WTC11 (cell line): Measurements from ENCODE around the gene PPFIBP1. TPM values are rescaled to one million over a fixed set of nuclear protein-coding genes. Genes with fewer than 3 reads are reported as not detected.

ENCODE experiments used
- ATAC-seq: fragments of 200-7000 bp; cut with Tn5 transposase; 2 replicates; pipeline ENCODE4 v1.10.0; 2021; ENCODE audit warnings: mild to moderate bottlenecking, moderate library complexity
- CTCF ChIA-PET: fragments of 300-600 bp; sonication (Branson Sonifier 250); formaldehyde crosslinking; loops from one replicate; lab custom pipeline; 2021; ENCODE audit warnings: antibody characterized with exemption; lab: Charles Lee
- POLR2A ChIA-PET: fragments of 350-600 bp; sonication (Branson Sonifier 250); formaldehyde crosslinking; loops from one replicate; lab custom pipeline; 2021; ENCODE audit warnings: antibody characterized with exemption; lab: Charles Lee
- DNase-seq: peaks from one replicate; pipeline ENCODE4 v3.0.0; 2021; ENCODE audit warnings: low spot score
- H3K27ac Mint-ChIP-seq: 2 replicates; pipeline ENCODE4 v1.8.0; 2021; ENCODE audit warnings: mixed read lengths
- H3K27me3 Mint-ChIP-seq: 2 replicates; pipeline ENCODE4 v1.8.0; 2021; ENCODE audit warnings: low read depth, mild to moderate bottlenecking, moderate library complexity, mixed read lengths
- H3K36me3 Mint-ChIP-seq: 2 replicates; pipeline ENCODE4 v1.8.0; 2021; ENCODE audit warnings: mixed read lengths
- H3K4me1 Mint-ChIP-seq: 2 replicates; pipeline ENCODE4 v1.8.0; 2022; ENCODE audit warnings: mixed read lengths
- H3K4me3 Mint-ChIP-seq: 2 replicates; pipeline ENCODE4 v1.8.0; 2021; ENCODE audit warnings: mild to moderate bottlenecking, moderate library complexity, mixed read lengths
- H3K9me3 Mint-ChIP-seq: 2 replicates; pipeline ENCODE4 v1.8.0; 2021; ENCODE audit warnings: mixed read lengths
- ATF1 ChIP-seq: sonication (generic); formaldehyde crosslinking; IDR thresholded peaks from 2 replicates; pipeline ENCODE4 v1.8.1; 2023; ENCODE audit warnings: mild to moderate bottlenecking, moderate library complexity, missing genetic modification reagents
- ATF3 ChIP-seq: sonication (generic); formaldehyde crosslinking; conservative IDR thresholded peaks from 2 replicates; pipeline ENCODE4 v1.8.1; 2022; ENCODE audit warnings: mild to moderate bottlenecking, missing genetic modification reagents
- CDX4 ChIP-seq: fragments of 250-450 bp; sonication (Bioruptor Pico); IDR thresholded peaks from 2 replicates; pipeline ENCODE4 v1.9.0; 2021; ENCODE audit warnings: moderate library complexity, mild to moderate bottlenecking, inconsistent platforms, borderline replicate concordance
- ETV6 ChIP-seq: sonication (generic); formaldehyde crosslinking; IDR thresholded peaks from 2 replicates; pipeline ENCODE4 v1.8.1; 2022; ENCODE audit warnings: mild to moderate bottlenecking, missing genetic modification reagents
- FOXP1 ChIP-seq: sonication (generic); formaldehyde crosslinking; IDR thresholded peaks from 2 replicates; pipeline ENCODE4 v1.8.0; 2022; ENCODE audit warnings: missing genetic modification reagents, mild to moderate bottlenecking, moderate library complexity, borderline replicate concordance
- IRF1 ChIP-seq: sonication (generic); formaldehyde crosslinking; IDR thresholded peaks from 2 replicates; pipeline ENCODE4 v1.8.0; 2023; ENCODE audit warnings: missing genetic modification reagents
- IRF2 ChIP-seq: sonication (generic); formaldehyde crosslinking; IDR thresholded peaks from 2 replicates; pipeline ENCODE4 v1.8.0; 2022; ENCODE audit warnings: low read depth, missing genetic modification reagents, borderline replicate concordance
- MAX ChIP-seq: sonication (generic); formaldehyde crosslinking; IDR thresholded peaks from 2 replicates; pipeline ENCODE4 v1.8.0; 2022; ENCODE audit warnings: mild to moderate bottlenecking, missing genetic modification reagents
- NFATC4 ChIP-seq: fragments of 250-450 bp; sonication (Bioruptor Pico); IDR thresholded peaks from 2 replicates; pipeline ENCODE4 v1.9.0; 2021; ENCODE audit warnings: mild to moderate bottlenecking
- NR1H2 ChIP-seq: sonication (generic); formaldehyde crosslinking; IDR thresholded peaks from 2 replicates; pipeline ENCODE4 v1.9.0; 2021; ENCODE audit warnings: mild to moderate bottlenecking, moderate library complexity, missing genetic modification reagents
- SP1 ChIP-seq: sonication (generic); formaldehyde crosslinking; conservative IDR thresholded peaks from 2 replicates; pipeline ENCODE4 v1.8.1; 2022; ENCODE audit warnings: missing genetic modification reagents
- TEAD4 ChIP-seq: sonication (generic); formaldehyde crosslinking; IDR thresholded peaks from 2 replicates; pipeline ENCODE4 v1.8.0; 2022; ENCODE audit warnings: mild to moderate bottlenecking, missing genetic modification reagents
- USF2 ChIP-seq: sonication (generic); formaldehyde crosslinking; IDR thresholded peaks from 2 replicates; pipeline ENCODE4 v1.8.1; 2023; ENCODE audit warnings: mild to moderate bottlenecking, missing genetic modification reagents, moderate library complexity
- ZNF317 ChIP-seq: sonication (generic); formaldehyde crosslinking; IDR thresholded peaks from 2 replicates; pipeline ENCODE4 v1.8.1; 2023; ENCODE audit warnings: low read depth, mild to moderate bottlenecking, moderate library complexity, missing genetic modification reagents, borderline replicate concordance
- ZNF396 ChIP-seq: fragments of 250-450 bp; sonication (Bioruptor Pico); IDR thresholded peaks from 2 replicates; pipeline ENCODE4 v1.8.0; 2021; ENCODE audit warnings: mild to moderate bottlenecking, moderate library complexity, borderline replicate concordance
- ZNF671 ChIP-seq: fragments of 250-450 bp; sonication (Bioruptor Pico); IDR thresholded peaks from 2 replicates; pipeline ENCODE4 v1.8.0; 2021; ENCODE audit warnings: mild to moderate bottlenecking
- total RNA-seq: library from RNA; stranded (reverse); gene quantifications from 3 replicates; pipeline ENCODE4 v1.2.3, GENCODE V29; 2021
- TF ChIP-seq, protein P1 (sequence below): sonication (generic); formaldehyde crosslinking; IDR thresholded peaks from 2 replicates; pipeline ENCODE4 v1.8.0; 2022; ENCODE audit warnings: missing genetic modification reagents
- TF ChIP-seq, protein P2 (sequence below): fragments of 250-450 bp; sonication (Bioruptor Pico); IDR thresholded peaks from 2 replicates; pipeline ENCODE4 v1.9.0; 2021; ENCODE audit warnings: mild to moderate bottlenecking, borderline replicate concordance
- TF ChIP-seq, protein P3 (sequence below): sonication (generic); formaldehyde crosslinking; IDR thresholded peaks from 2 replicates; pipeline ENCODE4 v1.8.0; 2022; ENCODE audit warnings: mild to moderate bottlenecking, missing genetic modification reagents
- TF ChIP-seq, protein P4 (sequence below): sonication (generic); formaldehyde crosslinking; IDR thresholded peaks from 2 replicates; pipeline ENCODE4 v1.8.1; 2023; ENCODE audit warnings: mild to moderate bottlenecking, missing genetic modification reagents, moderate library complexity

PPFIBP1 gene
- total RNA-seq, 1 experiment from 2014 or later = 27.7 TPM

DNA sequence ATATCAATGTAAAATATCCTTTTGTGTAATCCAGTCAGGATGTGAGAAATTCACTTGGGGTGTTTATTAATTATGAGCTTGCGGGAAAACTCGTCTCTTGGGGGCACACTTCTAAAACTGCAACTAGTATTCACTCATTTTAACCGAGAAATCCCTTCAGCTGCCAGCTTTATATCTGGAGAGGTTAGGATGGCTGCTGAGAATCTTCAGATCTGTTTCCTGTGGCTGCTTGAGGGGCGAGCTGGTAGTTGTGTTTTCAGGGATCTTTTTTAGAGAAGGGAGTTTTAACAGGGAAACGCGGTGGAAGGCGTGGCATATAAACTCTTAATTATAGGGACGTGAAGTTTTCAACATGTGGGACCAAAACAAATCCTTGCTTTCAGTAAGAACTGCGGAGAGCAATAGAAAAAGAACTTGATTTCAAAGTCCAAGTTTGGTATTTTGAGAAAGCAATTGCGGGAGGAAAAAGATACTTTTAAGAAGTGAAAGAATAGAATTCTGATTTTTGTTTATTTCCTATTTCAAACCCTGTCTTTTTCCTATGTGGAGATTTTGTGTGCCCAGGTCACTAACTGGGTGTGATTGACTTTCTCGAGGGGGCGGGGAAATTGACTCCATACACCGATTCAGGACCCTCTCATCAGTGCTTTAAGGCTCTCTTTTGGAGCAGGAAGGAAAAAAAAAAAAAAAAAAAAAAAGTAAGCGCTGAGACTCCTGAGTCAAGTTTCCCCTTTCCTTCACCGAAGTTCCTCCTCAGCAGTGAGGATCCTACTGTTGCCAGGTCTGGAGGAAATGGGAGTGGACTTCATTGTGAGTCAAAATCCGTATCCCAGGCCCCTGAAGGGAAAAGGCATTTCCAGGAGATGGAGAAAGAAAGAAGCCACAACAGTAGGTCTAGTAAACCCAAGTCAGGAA, 1.1 kb downstream of the PPFIBP1 start:
- peaks cover 62% of the 10 kb centered on the region for H3K27me3 Mint-ChIP-seq
- H3K4me1 Mint-ChIP-seq = peaks cover 41% of the 10 kb centered on the region
- no peaks in the 10 kb centered on the region for H3K9me3 Mint-ChIP-seq
- CTCF ChIA-PET = interaction anchor here (1.0 to 2.7 kb wide), 3 partner anchors 36 to 89 kb away, joined by 4 to 13 read pairs (median 4); no protein-coding TSS in a partner anchor
- H3K36me3 Mint-ChIP-seq = no peaks in the 10 kb centered on the region
- TF ChIP-seq, protein P1, sequence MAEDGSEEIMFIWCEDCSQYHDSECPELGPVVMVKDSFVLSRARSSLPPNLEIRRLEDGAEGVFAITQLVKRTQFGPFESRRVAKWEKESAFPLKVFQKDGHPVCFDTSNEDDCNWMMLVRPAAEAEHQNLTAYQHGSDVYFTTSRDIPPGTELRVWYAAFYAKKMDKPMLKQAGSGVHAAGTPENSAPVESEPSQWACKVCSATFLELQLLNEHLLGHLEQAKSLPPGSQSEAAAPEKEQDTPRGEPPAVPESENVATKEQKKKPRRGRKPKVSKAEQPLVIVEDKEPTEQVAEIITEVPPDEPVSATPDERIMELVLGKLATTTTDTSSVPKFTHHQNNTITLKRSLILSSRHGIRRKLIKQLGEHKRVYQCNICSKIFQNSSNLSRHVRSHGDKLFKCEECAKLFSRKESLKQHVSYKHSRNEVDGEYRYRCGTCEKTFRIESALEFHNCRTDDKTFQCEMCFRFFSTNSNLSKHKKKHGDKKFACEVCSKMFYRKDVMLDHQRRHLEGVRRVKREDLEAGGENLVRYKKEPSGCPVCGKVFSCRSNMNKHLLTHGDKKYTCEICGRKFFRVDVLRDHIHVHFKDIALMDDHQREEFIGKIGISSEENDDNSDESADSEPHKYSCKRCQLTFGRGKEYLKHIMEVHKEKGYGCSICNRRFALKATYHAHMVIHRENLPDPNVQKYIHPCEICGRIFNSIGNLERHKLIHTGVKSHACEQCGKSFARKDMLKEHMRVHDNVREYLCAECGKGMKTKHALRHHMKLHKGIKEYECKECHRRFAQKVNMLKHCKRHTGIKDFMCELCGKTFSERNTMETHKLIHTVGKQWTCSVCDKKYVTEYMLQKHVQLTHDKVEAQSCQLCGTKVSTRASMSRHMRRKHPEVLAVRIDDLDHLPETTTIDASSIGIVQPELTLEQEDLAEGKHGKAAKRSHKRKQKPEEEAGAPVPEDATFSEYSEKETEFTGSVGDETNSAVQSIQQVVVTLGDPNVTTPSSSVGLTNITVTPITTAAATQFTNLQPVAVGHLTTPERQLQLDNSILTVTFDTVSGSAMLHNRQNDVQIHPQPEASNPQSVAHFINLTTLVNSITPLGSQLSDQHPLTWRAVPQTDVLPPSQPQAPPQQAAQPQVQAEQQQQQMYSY (CRISPR knock-in tag) = peak; percentile 49; the same call in 1 of the 2 replicates
- TF ChIP-seq ETV6 (CRISPR knock-in tag) (0 out of 2 replicates have a peak, but pooled peaks have one; percentile 16), IRF1 (no peak), SP1 (0 out of 2 replicates have a peak, but pooled peaks have one; percentile 25), USF2 (no peak), NR1H2 (CRISPR knock-in tag) (no peak), FOXP1 (no peak)
- DNase-seq = peak; percentile 25
- POLR2A ChIA-PET = interaction anchor here (1.2 to 1.5 kb wide), 3 partner anchors 14 to 193 kb away, joined by 3 to 4 read pairs (median 4); partner anchors contain the start of gene BMAL2
- no peak overlapping the region for H3K27ac Mint-ChIP-seq
- ATAC-seq = peak; percentile 26
- H3K4me3 Mint-ChIP-seq = peak overlapping the region; percentile 79

- CTCF ChIA-PET = no interaction called here
- H3K9me3 Mint-ChIP-seq = no peaks in the 10 kb centered on the region
- peaks cover 30% of the 10 kb centered on the region for H3K4me1 Mint-ChIP-seq
- POLR2A ChIA-PET = no interaction called here
- peaks cover 47% of the 10 kb centered on the region for H3K27me3 Mint-ChIP-seq
- ATAC-seq = no peak
- no peak overlapping the region for H3K4me3 Mint-ChIP-seq
- no peaks in the 10 kb centered on the region for H3K36me3 Mint-ChIP-seq
- no peak for DNase-seq
- H3K27ac Mint-ChIP-seq = no peak overlapping the region
- TF ChIP-seq IRF2 (CRISPR knock-in tag) (no peak), ZNF396 (CRISPR knock-in tag) (no peak), FOXP1 (no peak), ZNF317 (CRISPR knock-in tag) (no peak), MAX (CRISPR knock-in tag) (no peak), CDX4 (no peak), NFATC4 (CRISPR knock-in tag) (no peak), ZNF671 (CRISPR knock-in tag) (no peak), ATF1 (CRISPR knock-in tag) (no peak), TEAD4 (CRISPR knock-in tag) (no peak), ATF3 (CRISPR knock-in tag) (no peak)
- TF ChIP-seq, protein P2, sequence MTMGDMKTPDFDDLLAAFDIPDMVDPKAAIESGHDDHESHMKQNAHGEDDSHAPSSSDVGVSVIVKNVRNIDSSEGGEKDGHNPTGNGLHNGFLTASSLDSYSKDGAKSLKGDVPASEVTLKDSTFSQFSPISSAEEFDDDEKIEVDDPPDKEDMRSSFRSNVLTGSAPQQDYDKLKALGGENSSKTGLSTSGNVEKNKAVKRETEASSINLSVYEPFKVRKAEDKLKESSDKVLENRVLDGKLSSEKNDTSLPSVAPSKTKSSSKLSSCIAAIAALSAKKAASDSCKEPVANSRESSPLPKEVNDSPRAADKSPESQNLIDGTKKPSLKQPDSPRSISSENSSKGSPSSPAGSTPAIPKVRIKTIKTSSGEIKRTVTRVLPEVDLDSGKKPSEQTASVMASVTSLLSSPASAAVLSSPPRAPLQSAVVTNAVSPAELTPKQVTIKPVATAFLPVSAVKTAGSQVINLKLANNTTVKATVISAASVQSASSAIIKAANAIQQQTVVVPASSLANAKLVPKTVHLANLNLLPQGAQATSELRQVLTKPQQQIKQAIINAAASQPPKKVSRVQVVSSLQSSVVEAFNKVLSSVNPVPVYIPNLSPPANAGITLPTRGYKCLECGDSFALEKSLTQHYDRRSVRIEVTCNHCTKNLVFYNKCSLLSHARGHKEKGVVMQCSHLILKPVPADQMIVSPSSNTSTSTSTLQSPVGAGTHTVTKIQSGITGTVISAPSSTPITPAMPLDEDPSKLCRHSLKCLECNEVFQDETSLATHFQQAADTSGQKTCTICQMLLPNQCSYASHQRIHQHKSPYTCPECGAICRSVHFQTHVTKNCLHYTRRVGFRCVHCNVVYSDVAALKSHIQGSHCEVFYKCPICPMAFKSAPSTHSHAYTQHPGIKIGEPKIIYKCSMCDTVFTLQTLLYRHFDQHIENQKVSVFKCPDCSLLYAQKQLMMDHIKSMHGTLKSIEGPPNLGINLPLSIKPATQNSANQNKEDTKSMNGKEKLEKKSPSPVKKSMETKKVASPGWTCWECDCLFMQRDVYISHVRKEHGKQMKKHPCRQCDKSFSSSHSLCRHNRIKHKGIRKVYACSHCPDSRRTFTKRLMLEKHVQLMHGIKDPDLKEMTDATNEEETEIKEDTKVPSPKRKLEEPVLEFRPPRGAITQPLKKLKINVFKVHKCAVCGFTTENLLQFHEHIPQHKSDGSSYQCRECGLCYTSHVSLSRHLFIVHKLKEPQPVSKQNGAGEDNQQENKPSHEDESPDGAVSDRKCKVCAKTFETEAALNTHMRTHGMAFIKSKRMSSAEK (CRISPR knock-in tag) = no peak
- TF ChIP-seq, protein P3, sequence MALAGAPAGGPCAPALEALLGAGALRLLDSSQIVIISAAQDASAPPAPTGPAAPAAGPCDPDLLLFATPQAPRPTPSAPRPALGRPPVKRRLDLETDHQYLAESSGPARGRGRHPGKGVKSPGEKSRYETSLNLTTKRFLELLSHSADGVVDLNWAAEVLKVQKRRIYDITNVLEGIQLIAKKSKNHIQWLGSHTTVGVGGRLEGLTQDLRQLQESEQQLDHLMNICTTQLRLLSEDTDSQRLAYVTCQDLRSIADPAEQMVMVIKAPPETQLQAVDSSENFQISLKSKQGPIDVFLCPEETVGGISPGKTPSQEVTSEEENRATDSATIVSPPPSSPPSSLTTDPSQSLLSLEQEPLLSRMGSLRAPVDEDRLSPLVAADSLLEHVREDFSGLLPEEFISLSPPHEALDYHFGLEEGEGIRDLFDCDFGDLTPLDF (CRISPR knock-in tag) = no peak
- TF ChIP-seq, protein P4, sequence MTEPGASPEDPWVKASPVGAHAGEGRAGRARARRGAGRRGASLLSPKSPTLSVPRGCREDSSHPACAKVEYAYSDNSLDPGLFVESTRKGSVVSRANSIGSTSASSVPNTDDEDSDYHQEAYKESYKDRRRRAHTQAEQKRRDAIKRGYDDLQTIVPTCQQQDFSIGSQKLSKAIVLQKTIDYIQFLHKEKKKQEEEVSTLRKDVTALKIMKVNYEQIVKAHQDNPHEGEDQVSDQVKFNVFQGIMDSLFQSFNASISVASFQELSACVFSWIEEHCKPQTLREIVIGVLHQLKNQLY = no peak
Observed at GRCh38 chr12:27527512-27527911, 3.5 kb downstream of the PPFIBP1 start.
